ENCODE data around the gene CMIP. TPM values are rescaled to one million over a fixed set of nuclear protein-coding genes. Genes with fewer than 3 reads are reported as not detected.

Gene CMIP
- total RNA-seq, 2 donors from 2014 or later, result 7.7 to 19.2 TPM

DNA sequence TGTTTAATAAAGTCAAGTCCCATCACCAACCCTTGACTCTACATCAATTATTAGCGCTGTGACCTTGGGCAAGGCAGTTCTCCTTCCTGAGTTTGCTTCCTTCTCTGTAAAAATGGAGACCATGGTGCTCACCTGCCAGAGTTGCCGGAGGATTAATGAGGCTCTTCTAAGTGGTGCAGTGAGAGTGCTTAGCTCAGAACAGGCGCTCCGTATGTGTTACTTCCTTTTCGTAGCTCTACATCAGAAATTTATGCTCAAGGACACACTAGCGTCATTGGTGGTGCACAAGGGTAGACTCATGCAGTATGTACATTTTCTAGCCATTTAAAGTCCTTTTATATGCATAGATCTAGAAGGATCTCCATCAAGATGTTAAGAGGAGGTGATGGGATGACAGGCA lies 17.4 kb upstream of the CMIP start:
- TF ChIP-seq, protein P1, sequence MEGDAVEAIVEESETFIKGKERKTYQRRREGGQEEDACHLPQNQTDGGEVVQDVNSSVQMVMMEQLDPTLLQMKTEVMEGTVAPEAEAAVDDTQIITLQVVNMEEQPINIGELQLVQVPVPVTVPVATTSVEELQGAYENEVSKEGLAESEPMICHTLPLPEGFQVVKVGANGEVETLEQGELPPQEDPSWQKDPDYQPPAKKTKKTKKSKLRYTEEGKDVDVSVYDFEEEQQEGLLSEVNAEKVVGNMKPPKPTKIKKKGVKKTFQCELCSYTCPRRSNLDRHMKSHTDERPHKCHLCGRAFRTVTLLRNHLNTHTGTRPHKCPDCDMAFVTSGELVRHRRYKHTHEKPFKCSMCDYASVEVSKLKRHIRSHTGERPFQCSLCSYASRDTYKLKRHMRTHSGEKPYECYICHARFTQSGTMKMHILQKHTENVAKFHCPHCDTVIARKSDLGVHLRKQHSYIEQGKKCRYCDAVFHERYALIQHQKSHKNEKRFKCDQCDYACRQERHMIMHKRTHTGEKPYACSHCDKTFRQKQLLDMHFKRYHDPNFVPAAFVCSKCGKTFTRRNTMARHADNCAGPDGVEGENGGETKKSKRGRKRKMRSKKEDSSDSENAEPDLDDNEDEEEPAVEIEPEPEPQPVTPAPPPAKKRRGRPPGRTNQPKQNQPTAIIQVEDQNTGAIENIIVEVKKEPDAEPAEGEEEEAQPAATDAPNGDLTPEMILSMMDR (IDR thresholded peaks at IDR 0.05), result no peak
- Histone ChIP-seq H3K27ac (no peak overlapping the region), H3K9me3 (no peaks in the 10 kb centered on the region), H3K36me3 (no peaks in the 10 kb centered on the region), H3K4me1 (peaks cover 0 to 4% of the 10 kb centered on the region in 2 donors), H3K27me3 (no peaks in the 10 kb centered on the region), H3K4me3 (no peak overlapping the region)
- DNase-seq (ENCODE audit: low spot score), result no peak

DNA sequence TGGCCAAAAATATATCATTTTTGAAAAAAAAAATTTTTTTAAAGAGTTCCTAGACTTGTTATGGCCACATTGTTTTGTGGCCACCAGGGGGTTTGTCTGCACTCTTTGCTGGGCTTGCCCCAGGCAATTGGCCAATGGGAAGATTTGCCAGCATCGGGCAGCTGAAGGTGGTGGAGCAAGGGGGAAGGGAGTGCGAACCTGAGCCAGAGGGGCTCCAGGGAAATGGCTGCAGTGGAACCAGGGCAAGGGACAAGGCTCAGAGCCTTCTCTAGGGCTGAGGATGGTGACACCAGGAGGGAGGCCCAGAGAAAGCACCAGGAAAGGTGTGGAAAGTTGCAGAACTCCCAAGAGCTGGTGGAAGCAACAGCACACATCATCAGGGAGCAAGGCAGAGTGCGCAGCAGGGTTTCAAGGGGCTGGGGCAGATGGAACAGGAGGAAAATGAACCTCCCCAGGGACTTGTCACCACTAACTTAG lies 15.5 kb upstream of the CMIP start:
- DNase-seq (ENCODE audit: low spot score), result no peak
- Histone ChIP-seq H3K9me3 (no peaks in the 10 kb centered on the region), H3K4me3 (no peak overlapping the region), H3K4me1 (peaks cover 0 to 4% of the 10 kb centered on the region in 2 donors), H3K27ac (no peak overlapping the region), H3K27me3 (no peaks in the 10 kb centered on the region), H3K36me3 (no peaks in the 10 kb centered on the region)
- TF ChIP-seq, protein P1 (IDR thresholded peaks at IDR 0.05), result peak; percentile 9 to 66

DNA sequence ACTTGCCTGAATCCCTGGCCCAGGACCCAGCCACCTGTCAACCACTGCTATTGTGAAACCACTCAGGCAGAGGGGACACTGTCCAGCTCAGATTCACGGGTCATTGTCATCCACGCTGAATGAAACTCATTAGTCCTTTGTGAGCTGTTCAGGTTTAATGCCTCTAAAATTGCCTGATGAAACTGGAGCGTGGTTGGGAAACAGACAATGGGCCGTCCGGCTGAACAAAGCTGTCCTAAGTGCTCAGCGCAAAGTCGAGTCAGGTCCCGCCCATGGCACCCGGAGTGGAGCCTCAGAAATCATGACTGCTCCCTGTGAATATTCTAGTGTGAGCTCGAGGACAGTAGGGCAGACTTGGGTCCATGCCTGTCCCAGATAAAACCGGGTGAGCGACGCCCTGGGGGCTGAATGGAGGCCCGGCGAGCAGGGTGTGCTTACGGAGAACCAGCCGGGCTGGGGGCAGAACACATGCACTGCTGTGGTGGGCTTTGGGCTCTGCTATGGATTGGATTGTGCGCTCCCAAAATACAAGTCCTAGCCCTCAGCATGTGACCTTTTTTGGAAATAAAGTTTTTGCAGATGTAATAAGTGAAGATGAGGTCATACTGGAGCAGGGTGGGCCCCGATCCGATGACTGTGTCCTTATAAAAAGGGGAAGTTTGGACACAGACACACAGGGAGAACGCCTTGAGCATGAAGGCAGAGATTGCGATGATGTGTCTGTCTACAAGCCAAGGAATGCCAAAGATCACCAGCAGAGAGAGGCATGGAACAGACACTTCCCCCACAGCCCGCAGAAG lies 12.9 kb upstream of the CMIP start:
- Histone ChIP-seq H3K4me3 (no peak overlapping the region), H3K4me1 (peaks cover 0 to 4% of the 10 kb centered on the region in 2 donors), H3K27me3 (no peaks in the 10 kb centered on the region), H3K9me3 (no peaks in the 10 kb centered on the region), H3K36me3 (no peaks in the 10 kb centered on the region), H3K27ac (peak overlapping the region; percentile 25 to 35)
- TF ChIP-seq, protein P1 (IDR thresholded peaks at IDR 0.05), result no peak
- peak; percentile 83 for DNase-seq (ENCODE audit: low spot score)

DNA sequence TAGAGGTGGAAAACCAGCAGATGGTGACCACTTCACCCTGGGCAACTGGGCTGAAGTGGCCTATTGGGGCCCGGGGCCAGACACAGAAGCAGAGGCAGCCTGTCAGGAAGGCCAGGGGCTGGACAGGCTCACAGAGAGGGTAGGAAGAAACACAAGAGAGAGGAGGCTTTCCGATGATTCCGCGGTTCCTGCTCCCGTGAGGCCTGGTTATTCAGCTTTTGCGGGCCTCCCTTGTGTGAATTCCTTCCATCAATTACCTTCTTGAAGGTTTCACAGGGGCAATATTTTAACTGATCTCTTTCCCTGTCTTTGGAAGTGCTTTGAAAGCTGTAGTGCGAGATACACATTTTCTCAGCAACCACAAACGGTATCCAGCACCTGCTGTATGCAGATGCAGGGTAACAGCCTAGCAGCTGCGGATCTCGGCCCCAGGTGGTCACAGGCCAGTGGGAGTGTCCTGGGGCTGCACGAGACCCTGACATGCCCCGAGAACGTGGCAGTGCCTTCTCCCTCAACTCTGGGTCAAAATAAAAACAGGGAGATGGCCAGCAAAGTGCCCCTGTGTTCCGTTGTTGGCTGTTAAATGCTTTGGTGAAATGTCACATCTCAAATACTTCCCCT lies 11.6 kb upstream of the CMIP start:
- no peaks in the 10 kb centered on the region for H3K36me3 ChIP-seq
- TF ChIP-seq, protein P1 (IDR thresholded peaks at IDR 0.05), result no peak
- no peak overlapping the region for H3K4me3 ChIP-seq
- DNase-seq (ENCODE audit: low spot score), result no peak
- no peaks in the 10 kb centered on the region for H3K9me3 ChIP-seq
- H3K4me1 ChIP-seq, result peaks cover 0 to 4% of the 10 kb centered on the region in 2 donors
- H3K27me3 ChIP-seq, result no peaks in the 10 kb centered on the region
- no peak overlapping the region for H3K27ac ChIP-seq

DNA sequence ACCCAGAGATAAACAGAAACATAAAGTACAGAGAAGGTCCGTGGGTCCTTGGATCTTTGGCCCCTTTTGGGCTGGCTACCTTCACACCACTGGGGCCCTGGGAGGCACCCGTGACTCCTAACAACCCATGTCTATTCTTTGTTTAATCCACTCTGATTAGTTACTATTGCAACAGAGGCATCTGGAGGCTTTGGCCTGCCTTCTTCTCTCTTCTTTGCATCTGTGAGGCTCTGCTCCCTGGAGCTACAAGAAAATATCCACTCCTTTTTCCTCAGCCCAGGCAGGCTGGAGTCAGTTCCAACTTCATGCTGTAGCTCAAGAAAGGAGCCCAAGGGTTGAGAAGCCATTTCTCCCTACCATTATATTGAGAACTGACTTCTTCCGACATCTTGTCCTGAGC lies 9.5 kb upstream of the CMIP start:
- H3K4me3 ChIP-seq, result no peak overlapping the region
- H3K9me3 ChIP-seq, result no peaks in the 10 kb centered on the region
- no peaks in the 10 kb centered on the region for H3K27me3 ChIP-seq
- no peaks in the 10 kb centered on the region for H3K36me3 ChIP-seq
- no peak overlapping the region for H3K27ac ChIP-seq
- TF ChIP-seq, protein P1 (IDR thresholded peaks at IDR 0.05), result no peak
- no peak for DNase-seq (ENCODE audit: low spot score)
- no peaks in the 10 kb centered on the region for H3K4me1 ChIP-seq

All from right atrium auricular region (tissue), 2 donors.